DND-41 (cell line): ENCODE measurements around the gene ACSL6.

Source experiments
- ATAC-seq: fragments of 200-7000 bp; cut with Tn5 transposase; 3 replicates; pipeline ENCODE4 v1.9.1; 2021; ENCODE audit warnings: low read depth; ENCODE audit not compliant: insufficient read depth
- DNase-seq: peaks from one replicate; pipeline ENCODE4 v3.0.0-alpha.2; 2020
- H2AFZ ChIP-seq: 2 replicates; pipeline ENCODE4 v1.6.0; 2012; ENCODE audit warnings: low read depth, low read length
- H3K27ac ChIP-seq: 2 replicates; pipeline ENCODE4 v1.5.1; 2012; ENCODE audit warnings: low read length, inconsistent platforms
- H3K27me3 ChIP-seq: fragments of 200-600 bp; sonication (generic); 2 replicates; pipeline ENCODE4 v1.6.0; 2012; ENCODE audit warnings: low read length, mild to moderate bottlenecking, inconsistent platforms; ENCODE audit not compliant: insufficient read depth, poor library complexity
- H3K36me3 ChIP-seq: 2 replicates; pipeline ENCODE4 v1.5.1; 2012; ENCODE audit warnings: low read length, inconsistent platforms; ENCODE audit not compliant: insufficient read depth
- H3K4me1 ChIP-seq: 2 replicates; pipeline ENCODE4 v1.5.1; 2012; ENCODE audit warnings: mild to moderate bottlenecking, low read length; ENCODE audit not compliant: insufficient read depth
- H3K4me2 ChIP-seq: 2 replicates; pipeline ENCODE4 v1.6.0; 2012; ENCODE audit warnings: mild to moderate bottlenecking, moderate library complexity, low read length, inconsistent platforms; ENCODE audit not compliant: insufficient read depth
- H3K4me3 ChIP-seq, 2 experiments: fragments of 200-600 bp in 1 of 2; shearing (Covaris generic) in 1 of 2; 2 replicates each; pipeline ENCODE4 v1.5.1; 2012 to 2016; ENCODE audit warnings: inconsistent platforms in 2 of 2, low read length in 2 of 2, mild to moderate bottlenecking in 2 of 2, low read depth in 1 of 2, moderate library complexity in 1 of 2
- H3K79me2 ChIP-seq: 2 replicates; pipeline ENCODE4 v1.6.0; 2012; ENCODE audit warnings: low read length, inconsistent platforms; ENCODE audit not compliant: insufficient read depth
- H3K9ac ChIP-seq: 2 replicates; pipeline ENCODE4 v1.6.0; 2012; ENCODE audit warnings: low read depth, mild to moderate bottlenecking, inconsistent platforms, low read length, moderate library complexity
- H3K9me3 ChIP-seq: 2 replicates; pipeline ENCODE4 v1.5.1; 2012; ENCODE audit warnings: low read length, moderate library complexity, mild to moderate bottlenecking, inconsistent platforms; ENCODE audit not compliant: insufficient read depth, severe bottlenecking
- H4K20me1 ChIP-seq: 2 replicates; pipeline ENCODE4 v1.6.0; 2012; ENCODE audit warnings: low read length; ENCODE audit not compliant: insufficient read depth
- EZH2 ChIP-seq: IDR thresholded peaks from 3 replicates; pipeline ENCODE4 v1.6.1; 2012; ENCODE audit warnings: borderline replicate concordance, low read depth, mild to moderate bottlenecking, moderate library complexity, low read length, inconsistent platforms; ENCODE audit not compliant: severe bottlenecking
- TF ChIP-seq, protein P1 (sequence below): IDR thresholded peaks from 2 replicates; pipeline ENCODE4 v1.5.1; 2012; ENCODE audit warnings: borderline replicate concordance, low read length, moderate library complexity, mild to moderate bottlenecking; ENCODE audit not compliant: poor library complexity, severe bottlenecking; ENCODE audit errors: extremely low read depth

The ACSL6 gene, protein sequence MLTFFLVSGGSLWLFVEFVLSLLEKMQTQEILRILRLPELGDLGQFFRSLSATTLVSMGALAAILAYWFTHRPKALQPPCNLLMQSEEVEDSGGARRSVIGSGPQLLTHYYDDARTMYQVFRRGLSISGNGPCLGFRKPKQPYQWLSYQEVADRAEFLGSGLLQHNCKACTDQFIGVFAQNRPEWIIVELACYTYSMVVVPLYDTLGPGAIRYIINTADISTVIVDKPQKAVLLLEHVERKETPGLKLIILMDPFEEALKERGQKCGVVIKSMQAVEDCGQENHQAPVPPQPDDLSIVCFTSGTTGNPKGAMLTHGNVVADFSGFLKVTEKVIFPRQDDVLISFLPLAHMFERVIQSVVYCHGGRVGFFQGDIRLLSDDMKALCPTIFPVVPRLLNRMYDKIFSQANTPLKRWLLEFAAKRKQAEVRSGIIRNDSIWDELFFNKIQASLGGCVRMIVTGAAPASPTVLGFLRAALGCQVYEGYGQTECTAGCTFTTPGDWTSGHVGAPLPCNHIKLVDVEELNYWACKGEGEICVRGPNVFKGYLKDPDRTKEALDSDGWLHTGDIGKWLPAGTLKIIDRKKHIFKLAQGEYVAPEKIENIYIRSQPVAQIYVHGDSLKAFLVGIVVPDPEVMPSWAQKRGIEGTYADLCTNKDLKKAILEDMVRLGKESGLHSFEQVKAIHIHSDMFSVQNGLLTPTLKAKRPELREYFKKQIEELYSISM

DNA sequence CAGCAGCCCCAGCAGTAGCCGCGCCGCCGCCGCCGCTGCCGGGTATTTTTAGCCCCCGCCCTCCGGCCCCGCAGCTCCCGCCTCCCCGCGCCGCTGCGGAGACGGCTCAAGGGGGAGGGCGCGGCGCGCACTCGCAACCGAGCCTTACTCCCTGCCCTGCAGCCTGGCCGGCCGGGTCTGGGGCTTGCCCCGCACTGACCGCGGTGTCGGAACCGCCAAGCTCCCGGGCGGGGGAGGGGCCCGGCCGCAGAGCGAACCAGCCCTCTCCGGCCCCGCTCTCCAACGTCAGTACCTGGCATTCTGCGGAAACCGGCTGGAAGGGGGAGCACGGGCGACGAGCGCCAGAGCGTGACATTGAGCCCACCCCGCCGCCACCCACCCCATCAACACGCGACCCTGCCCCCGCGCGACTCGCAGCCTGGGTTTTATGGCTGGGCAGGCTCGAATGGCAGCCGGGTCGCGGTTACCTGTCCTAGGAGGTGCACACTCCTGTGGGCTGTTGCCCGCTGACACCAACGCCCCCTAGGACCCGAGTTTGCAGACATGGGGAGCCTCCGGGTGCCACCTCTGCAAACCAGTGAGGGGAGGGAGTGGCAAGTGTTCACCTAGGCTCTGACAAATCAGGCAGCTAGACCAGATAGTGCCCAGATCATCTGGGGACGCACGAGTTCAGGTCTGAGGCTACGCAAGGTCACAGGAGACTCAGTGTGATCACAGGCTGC, at the start of gene ACSL6:
Gene ACSL6, minus strand, starts transcription at position 37 of the 722 bp plus-strand sequence. CDS start 105 bp downstream, outside the sequence.
- Histone ChIP-seq H3K36me3 (no peaks in the 10 kb centered on the region), H3K27ac (no peak within 1 kb of the TSS), H2AFZ (no peak within 1 kb of the TSS), H3K4me1 (no peaks in the 10 kb centered on the region), H3K4me3 (no peak within 1 kb of the TSS), H3K9ac (no peak within 1 kb of the TSS), H3K4me2 (no peak within 1 kb of the TSS), H4K20me1 (no peaks in the 10 kb centered on the region; the same call in none of the 2 replicates), H3K27me3 (peaks cover 6% of the 10 kb centered on the region), H3K79me2 (no peaks in the 10 kb centered on the region), H3K9me3 (no peaks in the 10 kb centered on the region)
- ATAC-seq (no peak), DNase-seq (peak; percentile 1)
- TF ChIP-seq, protein P1, sequence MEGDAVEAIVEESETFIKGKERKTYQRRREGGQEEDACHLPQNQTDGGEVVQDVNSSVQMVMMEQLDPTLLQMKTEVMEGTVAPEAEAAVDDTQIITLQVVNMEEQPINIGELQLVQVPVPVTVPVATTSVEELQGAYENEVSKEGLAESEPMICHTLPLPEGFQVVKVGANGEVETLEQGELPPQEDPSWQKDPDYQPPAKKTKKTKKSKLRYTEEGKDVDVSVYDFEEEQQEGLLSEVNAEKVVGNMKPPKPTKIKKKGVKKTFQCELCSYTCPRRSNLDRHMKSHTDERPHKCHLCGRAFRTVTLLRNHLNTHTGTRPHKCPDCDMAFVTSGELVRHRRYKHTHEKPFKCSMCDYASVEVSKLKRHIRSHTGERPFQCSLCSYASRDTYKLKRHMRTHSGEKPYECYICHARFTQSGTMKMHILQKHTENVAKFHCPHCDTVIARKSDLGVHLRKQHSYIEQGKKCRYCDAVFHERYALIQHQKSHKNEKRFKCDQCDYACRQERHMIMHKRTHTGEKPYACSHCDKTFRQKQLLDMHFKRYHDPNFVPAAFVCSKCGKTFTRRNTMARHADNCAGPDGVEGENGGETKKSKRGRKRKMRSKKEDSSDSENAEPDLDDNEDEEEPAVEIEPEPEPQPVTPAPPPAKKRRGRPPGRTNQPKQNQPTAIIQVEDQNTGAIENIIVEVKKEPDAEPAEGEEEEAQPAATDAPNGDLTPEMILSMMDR = no peak
- TF ChIP-seq EZH2 = no peak

DNA sequence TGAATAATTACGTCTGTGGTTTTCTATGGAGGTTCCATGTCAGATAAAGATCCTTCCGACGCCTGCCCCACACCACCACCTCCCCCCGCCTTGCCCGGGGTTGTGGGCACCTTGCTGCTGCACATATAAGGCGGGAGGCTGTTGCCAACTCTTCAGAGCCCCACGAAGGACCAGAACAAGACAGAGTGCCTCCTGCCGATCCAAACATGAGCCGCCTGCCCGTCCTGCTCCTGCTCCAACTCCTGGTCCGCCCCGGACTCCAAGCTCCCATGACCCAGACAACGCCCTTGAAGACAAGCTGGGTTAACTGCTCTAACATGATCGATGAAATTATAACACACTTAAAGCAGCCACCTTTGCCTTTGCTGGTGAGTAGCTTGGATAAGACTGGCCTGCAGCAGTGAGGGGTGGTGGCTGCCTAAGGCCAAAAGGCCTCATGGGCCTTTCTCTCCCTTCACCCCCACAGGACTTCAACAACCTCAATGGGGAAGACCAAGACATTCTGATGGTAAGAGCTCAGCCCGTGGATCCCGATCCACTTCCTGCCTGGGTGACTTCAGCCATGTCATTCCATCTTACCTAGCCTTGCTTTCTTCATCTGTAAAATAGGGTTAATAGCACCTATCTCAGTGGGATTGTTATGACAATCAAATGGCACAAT, 49.2 kb upstream of the ACSL6 start, which contains the start of gene IL3:
Gene IL3, plus strand, starts transcription at position 155 of the 661 bp plus-strand sequence. Its CDS starts 52 bp downstream, at position 207.
- Histone ChIP-seq H3K27ac (no peak within 1 kb of the TSS), H4K20me1 (peaks cover 11% of the 10 kb centered on the region; the same call in 1 of the 2 replicates), H3K36me3 (no peaks in the 10 kb centered on the region), H3K9ac (no peak within 1 kb of the TSS), H3K4me1 (no peaks in the 10 kb centered on the region), H3K9me3 (no peaks in the 10 kb centered on the region), H2AFZ (no peak within 1 kb of the TSS), H3K4me3 (no peak within 1 kb of the TSS), H3K4me2 (no peak within 1 kb of the TSS), H3K27me3 (no peaks in the 10 kb centered on the region), H3K79me2 (no peaks in the 10 kb centered on the region)
- ATAC-seq = no peak
- TF ChIP-seq EZH2 = no peak
- TF ChIP-seq, protein P1 = no peak
- DNase-seq = no peak

DNA sequence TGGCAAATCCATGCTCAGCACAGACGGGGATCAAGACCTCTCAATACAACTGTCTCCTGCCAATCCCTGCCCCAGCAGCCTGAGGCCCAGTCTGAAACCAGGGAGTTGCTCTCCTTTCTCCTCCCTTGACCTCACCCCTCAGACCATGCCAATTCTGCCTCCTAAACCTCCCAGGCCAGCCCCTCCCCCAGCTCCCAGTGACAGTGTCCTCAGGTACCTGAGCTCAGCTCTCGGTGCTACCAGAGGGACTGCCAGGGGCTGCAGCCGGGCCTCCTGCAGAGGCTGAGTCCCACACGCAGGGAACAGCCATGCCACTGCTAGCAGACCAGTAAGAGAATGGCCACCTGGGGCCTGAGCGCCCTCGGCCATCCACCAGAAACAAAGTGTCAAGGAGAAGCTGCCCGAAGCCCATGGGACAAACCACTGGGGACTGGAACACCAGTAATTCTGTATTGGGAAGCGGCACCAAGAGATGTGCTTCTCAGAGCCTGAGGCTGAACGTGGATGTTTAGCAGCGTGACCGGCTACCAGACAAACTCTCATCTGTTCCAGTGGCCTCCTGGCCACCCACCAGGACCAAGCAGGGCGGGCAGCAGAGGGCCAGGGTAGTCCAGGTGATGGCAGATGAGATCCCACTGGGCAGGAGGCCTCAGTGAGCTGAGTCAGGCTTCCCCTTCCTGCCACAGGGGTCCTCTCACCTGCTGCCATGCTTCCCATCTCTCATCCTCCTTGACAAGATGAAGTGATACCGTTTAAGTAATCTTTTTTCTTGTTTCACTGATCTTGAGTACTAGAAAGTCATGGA, 48.4 kb upstream of the ACSL6 start:
- H3K27ac ChIP-seq = no peak overlapping the region
- TF ChIP-seq EZH2 = no peak
- H2AFZ ChIP-seq = no peak overlapping the region
- no peaks in the 10 kb centered on the region for H3K36me3 ChIP-seq
- ATAC-seq (no peak), DNase-seq (peak; percentile 1)
- H3K4me2 ChIP-seq = no peak overlapping the region
- no peaks in the 10 kb centered on the region for H3K79me2 ChIP-seq
- no peaks in the 10 kb centered on the region for H3K4me1 ChIP-seq
- H3K27me3 ChIP-seq = no peaks in the 10 kb centered on the region
- H3K9ac ChIP-seq = no peak overlapping the region
- H4K20me1 ChIP-seq = peaks cover 11% of the 10 kb centered on the region; the same call in 1 of the 2 replicates
- H3K4me3 ChIP-seq = no peak overlapping the region
- H3K9me3 ChIP-seq = no peaks in the 10 kb centered on the region
